Hepatocyte (in vitro differentiated cells): ENCODE results near the gene PRR29.

Experiments
- EZH2 ChIP-seq: fragments of 200-600 bp; sonication (generic); IDR thresholded peaks from 2 replicates; pipeline ENCODE4 v1.6.1; 2016; ENCODE audit warnings: antibody characterized with exemption, mild to moderate bottlenecking, borderline replicate concordance
- EZH2phosphoT487 ChIP-seq: fragments of 200-600 bp; sonication (generic); IDR thresholded peaks from one replicate; pipeline ENCODE4 v1.6.1; 2018; ENCODE audit warnings: antibody characterized with exemption, mild to moderate bottlenecking, low read depth, moderate library complexity; ENCODE audit not compliant: unreplicated experiment, severe bottlenecking
- TF ChIP-seq, protein P1 (sequence below): fragments of 200-600 bp; sonication (generic); IDR thresholded peaks from 2 replicates; pipeline ENCODE4 v1.5.1; 2016; ENCODE audit warnings: antibody characterized with exemption, mild to moderate bottlenecking; ENCODE audit not compliant: poor library complexity

DNA sequence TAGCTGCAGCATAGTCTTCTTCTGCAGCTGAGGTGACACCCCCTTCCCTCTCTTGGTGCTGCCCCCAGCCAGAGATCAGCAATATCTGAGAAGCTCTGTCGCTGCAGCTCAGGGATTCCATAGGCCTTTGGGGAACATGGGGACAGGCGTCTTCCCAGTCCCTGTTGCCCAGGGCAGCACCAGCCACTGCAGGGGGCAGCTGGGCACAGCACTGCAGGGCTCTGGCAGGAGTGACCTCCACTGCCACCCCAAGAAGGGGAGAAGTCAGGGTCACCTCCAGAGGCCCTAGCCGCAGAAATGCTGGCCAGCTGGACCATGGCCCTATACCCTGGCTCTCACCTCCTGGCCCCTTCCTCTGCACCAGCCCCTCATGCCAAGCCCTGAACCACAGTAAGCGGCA is 42.4 kb upstream of the PRR29 start:
- TF ChIP-seq, protein P1, sequence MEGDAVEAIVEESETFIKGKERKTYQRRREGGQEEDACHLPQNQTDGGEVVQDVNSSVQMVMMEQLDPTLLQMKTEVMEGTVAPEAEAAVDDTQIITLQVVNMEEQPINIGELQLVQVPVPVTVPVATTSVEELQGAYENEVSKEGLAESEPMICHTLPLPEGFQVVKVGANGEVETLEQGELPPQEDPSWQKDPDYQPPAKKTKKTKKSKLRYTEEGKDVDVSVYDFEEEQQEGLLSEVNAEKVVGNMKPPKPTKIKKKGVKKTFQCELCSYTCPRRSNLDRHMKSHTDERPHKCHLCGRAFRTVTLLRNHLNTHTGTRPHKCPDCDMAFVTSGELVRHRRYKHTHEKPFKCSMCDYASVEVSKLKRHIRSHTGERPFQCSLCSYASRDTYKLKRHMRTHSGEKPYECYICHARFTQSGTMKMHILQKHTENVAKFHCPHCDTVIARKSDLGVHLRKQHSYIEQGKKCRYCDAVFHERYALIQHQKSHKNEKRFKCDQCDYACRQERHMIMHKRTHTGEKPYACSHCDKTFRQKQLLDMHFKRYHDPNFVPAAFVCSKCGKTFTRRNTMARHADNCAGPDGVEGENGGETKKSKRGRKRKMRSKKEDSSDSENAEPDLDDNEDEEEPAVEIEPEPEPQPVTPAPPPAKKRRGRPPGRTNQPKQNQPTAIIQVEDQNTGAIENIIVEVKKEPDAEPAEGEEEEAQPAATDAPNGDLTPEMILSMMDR = no peak
- TF ChIP-seq EZH2phosphoT487 (no peak), EZH2 (no peak)
